ENCODE results near the gene ZNF772.

GRCh38 chr19:57437931-57438330 lies 39.4 kb downstream of the ZNF772 start:
- TF ChIP-seq, protein P1, sequence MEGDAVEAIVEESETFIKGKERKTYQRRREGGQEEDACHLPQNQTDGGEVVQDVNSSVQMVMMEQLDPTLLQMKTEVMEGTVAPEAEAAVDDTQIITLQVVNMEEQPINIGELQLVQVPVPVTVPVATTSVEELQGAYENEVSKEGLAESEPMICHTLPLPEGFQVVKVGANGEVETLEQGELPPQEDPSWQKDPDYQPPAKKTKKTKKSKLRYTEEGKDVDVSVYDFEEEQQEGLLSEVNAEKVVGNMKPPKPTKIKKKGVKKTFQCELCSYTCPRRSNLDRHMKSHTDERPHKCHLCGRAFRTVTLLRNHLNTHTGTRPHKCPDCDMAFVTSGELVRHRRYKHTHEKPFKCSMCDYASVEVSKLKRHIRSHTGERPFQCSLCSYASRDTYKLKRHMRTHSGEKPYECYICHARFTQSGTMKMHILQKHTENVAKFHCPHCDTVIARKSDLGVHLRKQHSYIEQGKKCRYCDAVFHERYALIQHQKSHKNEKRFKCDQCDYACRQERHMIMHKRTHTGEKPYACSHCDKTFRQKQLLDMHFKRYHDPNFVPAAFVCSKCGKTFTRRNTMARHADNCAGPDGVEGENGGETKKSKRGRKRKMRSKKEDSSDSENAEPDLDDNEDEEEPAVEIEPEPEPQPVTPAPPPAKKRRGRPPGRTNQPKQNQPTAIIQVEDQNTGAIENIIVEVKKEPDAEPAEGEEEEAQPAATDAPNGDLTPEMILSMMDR (IDR thresholded peaks at IDR 0.05; ENCODE audit: low read length), result no peak
- TF ChIP-seq EZH2 (optimal IDR thresholded peaks at IDR 0.05; ENCODE audit: low read depth, low read length), result no peak
- TF ChIP-seq EZH2phosphoT487 (IDR thresholded peaks at IDR 0.05; ENCODE audit: low read length), result no peak

All from MM.1S (cell line).